ENCODE results near the gene ZNF688.
"Not testable (repeated sequence)": the region's sequence is repeated elsewhere in the genome, so short reads cannot be mapped to it uniquely, and the experiment has no call there.

ZNF688 gene

DNA sequence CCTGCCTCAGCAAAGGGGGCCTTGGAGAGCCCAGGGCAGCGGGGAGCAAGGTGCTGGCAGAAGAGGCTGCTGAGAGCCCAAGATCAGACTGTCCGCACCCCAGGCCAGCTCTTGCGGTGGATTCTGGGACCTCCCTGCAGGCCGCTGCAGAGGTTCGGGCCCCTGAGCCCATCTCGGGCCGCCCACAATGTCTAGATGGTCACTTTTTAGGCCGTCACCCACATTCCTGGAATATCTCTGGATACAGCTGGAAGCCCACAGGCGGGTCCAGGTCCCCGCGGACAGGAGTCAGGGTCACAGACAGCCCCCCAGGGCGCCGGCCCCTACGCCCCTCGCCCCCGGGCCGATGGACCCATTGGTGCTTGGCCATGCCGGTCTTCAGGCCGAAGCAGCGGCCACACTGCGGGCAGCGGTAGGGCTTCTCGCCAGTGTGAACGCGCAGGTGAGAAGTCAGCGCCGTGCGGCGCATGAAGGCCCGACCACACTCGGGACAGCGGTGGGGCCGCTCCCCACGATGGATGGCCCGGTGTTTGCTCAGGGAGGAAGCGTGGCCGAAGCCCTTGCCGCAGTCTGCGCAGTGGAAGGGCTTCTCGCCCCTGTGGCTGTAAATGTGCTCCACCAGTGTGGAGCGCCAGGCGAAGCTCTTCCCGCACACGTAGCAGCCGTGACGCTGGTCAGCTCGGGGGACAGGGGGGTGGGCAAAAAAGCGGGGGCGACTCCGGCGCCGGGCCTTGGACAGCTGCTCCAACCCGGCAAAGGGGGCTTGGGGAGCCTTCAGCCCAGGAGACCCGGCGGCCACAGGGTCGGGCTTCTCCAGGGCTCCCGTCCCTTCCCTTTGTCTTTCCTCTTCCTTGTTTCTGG lies 39.0 kb downstream of the ZNF688 start:
- no peak for DNase-seq

DNA sequence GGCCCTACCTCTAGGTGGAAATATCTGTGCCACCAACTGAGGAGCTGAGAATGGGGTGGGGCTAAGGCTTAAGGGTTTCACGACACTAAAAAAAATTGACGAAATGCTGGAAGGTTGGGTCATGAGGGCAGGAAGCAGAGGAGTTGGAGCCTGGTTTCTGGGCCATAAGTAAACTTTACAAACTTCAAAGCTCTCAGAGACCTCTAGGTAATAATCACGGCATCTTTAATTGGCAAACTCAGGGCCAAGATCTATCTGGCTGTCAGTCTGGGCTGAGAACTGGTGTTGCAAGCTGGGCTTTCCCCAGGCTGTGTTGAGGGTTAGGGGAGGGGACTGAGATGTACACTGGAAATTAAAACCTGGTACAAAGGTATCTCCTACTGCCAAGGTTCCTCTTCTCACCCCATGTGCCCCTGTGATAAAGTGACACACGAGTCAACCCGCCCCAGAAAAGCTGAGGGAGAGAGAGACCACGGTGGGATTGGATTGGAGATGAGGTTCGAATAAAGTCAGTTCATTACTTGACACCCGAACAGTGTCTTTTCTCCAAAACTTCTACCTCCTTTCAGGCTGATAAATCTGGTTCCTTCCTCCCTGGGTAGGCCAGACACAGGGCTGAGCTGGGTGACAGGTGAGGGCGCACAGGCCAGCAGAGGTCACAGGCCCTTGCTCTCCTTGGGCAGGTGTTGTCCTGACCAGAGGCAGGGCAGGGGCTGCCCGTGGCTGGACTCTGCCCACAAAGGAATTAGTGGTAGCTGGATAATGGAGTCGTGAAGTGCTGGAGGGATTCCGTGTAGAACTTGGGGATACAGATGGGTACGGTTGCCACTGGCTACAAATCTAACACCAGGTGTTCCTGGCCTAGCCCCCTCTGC lies 41.1 kb downstream of the ZNF688 start:
- DNase-seq = no peak

DNA sequence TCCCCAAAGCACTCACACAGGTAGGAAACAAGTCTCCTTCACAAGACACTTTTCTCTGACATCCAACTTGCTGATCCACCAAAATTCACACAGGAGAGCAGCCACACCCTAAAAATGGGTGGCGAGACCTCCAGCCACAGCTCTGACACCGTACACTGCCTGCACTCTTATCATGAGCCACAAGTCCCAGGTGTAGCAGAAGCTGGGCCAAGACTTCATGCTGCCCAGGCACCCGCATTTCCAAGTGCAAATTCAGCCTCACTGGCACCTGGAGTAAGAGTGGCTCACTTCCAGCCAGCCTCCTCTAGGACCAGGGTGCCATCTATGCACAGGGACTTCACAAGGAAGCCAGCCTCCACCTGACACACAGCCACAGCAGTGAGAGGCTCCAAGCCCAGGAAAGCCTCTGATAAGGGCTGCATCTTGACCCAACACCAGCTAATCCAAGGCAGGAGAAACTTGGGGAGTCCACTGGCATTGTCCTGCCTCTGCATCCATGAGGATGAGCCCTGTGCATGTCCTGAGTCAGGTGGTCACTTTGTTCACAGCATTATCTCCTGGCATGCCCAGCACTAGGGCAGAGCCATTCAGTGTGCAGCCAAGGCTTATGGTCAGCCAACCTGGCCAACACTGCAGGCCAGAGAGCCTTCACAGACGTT lies 42.6 kb downstream of the ZNF688 start:
- peak; percentile 63 for DNase-seq

DNA sequence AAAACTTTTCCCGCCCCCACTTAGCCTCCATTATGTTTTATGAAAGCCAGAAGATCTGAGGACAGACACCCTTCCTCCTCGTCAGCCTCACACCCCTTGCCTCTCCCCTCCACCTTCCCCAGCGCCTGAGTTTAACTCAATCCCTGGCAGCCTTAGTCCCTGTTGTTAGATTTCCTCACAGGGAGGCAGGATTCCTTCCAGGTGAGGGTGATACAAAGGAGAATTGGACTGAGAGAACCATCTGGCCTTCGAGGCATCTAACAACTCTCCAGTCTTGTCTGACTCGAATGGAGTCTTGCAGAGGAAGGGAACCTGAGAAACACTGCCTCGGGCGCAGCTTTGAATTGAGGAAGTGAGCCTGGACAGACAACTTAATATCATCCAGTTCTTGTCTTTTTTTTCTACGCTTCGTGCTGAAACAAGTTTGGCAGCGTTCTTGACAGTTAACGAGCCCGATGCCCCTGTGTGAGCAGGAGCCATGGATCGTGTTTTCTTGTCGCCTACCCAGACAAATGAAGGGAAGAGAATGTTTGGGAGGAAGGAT lies 43.8 kb downstream of the ZNF688 start:
- peak; percentile 92 for DNase-seq

DNA sequence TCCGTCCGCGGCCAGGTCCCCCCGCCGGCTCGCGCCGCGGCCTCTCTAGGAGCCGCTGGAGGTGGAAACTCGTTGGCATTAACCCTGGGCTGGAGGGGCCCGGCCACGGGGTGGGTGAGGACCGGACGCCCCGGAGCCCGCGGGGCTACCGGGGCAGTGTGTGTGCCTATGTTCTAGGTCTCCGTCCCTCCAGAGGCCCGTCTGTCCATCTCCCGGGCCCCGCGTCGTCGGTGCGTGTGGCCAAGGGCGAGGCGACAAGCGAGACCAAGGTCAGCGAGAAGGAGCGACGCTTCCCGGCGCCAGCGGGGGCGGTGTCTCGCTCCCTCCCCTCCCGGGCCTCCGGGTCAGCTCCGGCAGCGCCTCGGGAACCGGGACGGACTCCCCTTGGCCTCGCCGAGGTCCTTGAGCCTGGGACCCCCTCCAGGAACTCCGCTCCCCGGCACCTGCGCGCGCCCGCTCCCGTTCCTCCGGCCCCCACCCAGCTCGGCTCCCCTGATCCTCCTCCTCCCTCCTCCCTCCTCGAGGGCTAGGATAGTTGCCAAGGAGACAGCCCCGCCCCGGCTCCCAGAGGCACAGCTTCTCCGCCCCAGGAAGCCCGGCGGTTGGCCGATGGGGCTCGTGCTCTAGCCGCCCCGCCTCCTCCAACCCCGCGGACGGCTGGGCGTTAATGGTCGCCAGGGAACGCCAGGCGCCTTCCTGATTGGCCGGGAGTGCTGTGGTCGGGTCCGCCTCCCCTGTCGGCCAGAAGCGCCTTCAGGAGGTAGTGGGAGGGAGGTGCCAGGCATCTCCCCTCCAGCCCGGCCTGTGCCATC lies 44.5 kb downstream of the ZNF688 start:
- DNase-seq = peak; percentile 99

DNA sequence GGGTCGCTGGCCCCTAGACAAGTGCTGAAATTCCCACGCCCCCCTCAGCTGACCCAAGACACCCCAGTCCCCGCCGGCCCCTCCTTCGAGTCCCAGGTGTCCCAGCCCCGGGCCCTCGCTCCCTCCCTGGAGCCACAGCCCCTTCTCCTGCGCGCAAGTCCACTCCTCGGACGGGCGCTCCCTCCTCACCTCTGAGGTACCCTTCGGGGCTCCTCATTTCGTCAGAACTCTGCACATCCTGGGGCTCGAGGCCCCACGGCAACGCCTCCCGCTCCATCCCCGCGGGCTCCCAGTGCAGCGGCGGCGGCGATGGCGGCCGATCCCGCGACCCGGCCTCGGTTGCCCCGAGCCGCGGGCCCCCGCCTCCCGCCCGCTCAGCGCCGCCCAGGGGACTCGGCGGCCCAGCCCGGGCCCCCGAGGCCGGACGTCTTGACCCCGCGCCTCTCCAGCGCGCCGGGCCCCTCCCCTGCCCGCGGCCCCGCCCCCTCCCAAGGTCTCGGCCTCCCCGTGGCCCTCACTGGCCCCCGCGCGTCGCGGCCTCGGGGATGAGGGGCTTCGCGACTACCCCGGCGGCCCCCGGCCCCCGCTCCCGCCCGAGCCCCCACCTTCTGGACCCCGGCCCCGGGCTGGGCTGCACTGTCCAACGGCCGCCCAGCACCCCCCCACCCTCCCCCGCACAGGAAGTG lies 45.2 kb downstream of the ZNF688 start, which contains the start of gene ZNF768:
Gene ZNF768 (minus strand): TSS at position 430 of the 686 bp plus-strand sequence. CDS start 153 bp downstream, at position 277.
- DNase-seq = no peak

DNA sequence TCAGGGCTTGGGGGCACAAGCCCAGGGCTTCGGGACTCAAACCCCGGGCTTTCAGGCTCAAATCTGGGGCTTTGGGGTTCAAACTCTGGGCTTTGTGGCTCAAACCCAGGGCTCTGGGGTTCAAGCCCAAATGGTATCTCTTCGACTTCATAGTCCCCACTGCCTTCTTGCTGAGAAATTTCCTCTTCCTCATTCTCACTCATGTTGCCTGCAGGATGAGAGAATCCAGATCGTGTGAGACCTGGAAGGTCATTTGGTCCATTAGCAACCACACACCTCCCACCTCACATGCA lies 45.7 kb downstream of the ZNF688 start:
- no peak for DNase-seq

DNA sequence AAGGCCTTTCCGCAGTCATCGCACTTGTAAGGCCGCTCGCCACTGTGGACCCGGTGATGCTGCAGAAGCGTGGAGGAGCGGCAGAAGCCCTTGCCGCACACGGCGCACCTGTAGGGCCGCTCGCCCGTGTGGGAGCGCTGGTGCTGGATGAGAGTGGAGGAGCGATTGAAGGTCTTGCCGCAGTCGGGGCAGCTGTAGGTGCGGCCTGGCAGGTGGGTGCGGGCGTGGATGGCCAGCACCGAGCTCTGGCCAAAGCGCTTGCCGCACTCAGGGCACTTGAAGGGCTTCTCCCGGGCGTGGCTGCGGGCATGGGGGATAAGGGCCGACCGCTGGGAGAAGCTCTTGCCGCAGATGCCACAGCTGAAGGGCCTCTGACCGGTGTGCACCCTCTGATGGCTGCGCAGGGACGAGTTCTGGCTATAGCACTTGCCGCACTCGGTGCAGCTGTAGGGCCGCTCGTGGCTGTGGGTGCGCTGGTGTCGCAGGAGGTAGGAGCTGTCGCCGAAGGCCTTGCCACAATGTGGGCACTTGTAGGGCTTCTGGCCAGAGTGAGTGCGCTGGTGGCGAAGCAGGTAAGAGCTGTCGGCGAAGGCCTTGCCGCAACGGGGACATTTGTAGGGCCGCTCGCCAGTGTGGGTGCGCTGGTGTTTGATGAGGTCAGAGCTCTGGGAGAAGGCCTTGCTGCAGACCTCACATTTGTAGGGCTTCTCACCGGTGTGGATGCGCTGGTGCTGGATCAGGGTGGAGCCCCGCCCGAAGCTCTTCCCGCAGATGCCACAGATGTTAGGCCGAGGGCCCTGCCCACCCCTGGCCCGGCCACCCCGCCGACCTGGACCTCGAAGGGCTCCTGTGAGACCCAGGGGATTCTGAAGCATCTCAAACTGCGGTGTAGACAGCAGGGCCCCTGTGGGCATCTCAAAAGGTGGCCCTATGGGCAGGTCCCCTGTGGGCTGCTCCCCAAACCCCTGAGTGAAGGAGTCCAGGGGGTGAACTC lies 46.6 kb downstream of the ZNF688 start:
- no peak for DNase-seq

DNA sequence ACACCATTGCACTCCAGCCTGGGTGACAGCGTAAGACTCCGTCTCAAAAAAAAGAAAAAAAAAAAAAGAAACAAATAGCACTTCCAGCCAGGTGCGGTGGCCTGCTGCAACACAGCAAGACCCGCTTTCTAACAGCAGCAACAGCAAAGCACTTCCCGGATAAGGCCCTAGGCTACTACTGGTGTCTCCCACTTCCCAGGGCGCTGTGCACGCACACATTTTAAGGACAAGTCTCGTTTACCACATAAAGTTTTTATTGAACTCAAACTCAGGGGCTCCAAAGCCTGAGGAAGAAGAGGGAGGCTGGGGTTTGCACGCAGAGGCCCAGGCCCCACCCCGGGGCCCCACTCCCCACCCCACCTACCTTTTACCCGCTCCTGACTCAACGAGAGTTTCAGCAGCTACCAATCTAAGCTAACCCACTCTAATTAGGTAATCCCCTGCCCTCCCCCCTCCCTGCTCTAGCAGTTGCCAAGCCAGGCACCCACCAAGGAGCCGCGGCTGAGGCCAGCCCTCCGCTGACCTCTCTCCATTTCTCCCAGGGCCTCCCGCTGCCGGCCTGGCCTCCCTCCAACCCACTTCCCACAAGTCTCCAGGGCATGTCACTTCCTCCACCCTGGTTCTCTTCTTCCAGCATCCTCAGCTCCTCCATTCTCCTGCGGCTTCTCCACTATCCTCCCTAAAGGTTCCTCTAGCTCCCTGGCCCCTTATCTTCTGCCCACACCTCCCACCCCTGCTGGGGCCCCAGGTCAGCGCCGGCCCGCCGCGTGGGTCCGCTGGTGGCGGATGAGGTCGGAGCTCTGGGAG lies 47.5 kb downstream of the ZNF688 start:
- no peak for DNase-seq

DNA sequence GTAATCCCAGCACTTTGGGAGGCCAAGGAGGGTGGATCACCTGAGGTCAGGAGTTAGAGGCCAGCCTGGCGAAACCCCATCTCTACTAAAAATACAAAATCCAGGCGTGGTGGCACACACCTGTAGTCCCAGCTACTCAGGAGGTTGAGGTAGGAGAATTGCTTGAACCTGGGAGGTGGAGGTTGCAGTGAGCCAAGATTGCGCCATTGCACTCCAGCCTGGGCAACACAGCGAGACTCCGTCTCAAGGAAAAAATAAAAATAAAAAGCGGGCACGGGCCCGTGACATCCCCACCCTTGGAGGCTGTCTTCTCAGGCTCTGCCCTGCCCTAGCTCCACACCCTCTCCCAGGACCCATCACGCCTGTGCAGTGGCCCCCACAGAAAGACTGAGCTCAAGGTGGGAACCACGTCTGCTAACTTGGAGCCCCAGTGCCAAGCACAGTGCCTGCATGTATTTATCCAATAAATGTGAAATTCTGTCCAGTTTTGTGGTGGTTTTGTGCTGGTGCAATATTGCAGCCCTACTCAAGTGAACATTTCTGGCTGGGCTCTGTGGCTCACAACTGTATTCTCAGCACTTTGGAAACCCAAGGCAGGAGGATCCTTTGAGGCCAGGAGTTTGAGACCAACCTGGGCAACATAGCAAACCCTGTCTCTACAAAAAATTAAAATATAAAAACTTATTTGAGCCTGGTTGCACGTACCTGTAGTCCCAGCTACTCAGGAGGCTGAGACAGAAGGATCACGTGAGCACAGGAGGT lies 48.6 kb downstream of the ZNF688 start:
- not testable (repeated sequence) for DNase-seq

DNA sequence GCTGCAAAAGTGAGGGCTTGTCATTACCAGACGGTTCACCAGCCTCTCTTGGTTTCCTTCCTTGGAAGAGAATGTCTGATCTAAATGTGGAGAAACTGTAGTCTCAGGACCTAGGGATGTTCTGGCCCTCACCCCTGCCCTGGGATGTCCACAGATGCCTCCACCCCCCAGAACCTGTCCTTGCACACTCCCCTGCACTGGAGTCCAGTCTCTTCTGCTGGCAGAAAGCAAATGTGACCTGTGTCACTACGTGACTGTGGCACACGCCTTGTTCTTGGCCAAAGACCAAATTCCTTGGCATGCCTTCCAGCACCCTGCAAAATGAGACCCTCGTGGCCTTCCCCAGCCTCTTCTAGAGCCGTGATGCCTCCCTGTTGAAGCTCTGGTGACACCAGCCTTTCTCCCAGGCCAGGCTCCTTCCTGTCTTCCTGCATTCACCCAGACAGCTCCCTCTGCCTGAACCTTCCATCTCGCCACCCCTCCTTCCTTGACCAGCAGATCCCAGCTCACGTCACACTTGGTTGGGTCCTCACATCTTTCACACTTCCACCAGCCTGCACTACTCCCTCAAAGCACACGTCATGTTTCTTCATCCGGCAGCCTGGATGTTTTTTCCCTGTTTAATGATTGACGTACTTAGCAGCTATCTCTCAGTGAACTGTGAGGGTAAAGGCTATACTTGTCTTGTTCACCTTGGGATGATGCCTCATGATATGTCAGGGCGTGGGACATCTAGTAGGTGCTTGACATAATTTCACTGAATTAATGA lies 49.5 kb downstream of the ZNF688 start:
- DNase-seq = no peak

DNA sequence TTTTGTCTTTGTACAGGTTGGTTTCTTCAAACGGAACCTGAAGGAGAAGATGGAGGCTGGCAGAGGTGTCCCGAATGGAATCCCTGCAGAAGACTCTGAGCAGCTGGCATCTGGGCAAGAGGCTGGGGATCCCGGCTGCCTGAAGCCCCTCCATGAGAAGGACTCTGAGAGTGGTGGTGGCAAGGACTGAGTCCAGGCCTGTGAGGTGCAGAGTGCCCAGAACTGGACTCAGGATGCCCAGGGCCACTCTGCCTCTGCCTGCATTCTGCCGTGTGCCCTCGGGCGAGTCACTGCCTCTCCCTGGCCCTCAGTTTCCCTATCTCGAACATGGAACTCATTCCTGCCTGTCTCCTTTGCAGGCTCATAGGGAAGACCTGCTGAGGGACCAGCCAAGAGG lies 50.0 kb downstream of the ZNF688 start:
- DNase-seq = no peak
